Glomerular visceral epithelial cell (primary cell): ENCODE results near the gene ELAVL4.
"Not testable (repeated sequence)": the region's sequence is repeated elsewhere in the genome, so short reads cannot be mapped to it uniquely, and the experiment has no call there.

Source experiments
- DNase-seq: peaks from one replicate; pipeline ENCODE4 v3.0.0-alpha.2; 2016; ENCODE audit errors: extremely low spot score

ELAVL4 gene

DNA sequence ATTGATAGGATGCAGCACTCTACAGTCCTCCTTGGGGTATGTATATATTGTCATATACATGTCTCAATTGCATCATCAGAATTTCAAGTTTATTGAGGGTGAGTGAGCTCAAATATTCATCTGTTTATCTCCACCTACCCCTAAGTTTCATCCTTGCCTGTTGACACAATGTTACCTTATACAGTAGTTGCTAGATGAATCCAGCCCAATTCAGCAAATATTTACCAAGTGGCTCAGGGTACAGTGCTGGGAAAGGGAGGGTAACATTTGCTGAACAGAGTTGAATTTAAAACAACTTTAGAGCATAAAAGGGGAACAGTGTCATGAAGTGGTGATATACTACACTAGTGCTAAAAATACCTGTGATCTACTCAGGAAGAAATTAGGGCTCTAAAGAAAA lies 14.4 kb downstream of the ELAVL4 start:
- DNase-seq = no peak

DNA sequence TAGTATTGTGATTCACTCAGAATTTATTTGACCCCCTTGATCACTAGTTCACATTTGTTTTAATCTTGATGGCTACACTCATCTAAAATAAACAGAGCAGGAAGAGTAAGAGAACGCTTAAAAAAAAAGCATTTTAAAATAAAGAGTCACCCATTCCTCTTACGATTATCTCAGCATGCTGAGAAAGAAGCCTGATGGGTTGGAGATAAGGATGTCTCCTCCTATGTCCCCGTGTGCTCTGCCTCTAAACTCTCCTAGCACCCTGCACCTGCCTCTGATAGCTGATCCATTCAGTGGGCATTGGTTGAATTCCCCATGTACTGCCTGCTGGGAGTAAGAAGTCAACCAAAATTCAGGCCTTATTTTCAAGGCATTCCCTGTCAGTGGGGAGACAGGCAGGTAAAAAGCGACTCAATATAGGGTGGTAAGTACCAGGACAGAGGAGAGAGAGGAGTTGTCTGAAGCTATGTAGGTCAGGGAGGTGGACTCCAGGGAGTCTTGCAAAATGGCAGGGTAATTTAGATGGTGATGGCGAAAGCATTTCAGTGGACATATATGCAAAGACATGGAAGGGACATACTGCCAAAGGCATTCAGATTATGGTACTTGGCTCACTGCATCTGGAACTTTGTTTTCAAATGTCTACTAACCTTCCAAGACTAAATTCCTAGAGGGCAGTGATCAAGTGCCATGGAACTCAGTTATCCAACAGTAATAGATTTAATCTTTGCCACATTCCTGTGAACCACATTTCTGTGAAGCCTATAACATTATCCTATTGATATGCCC lies 18.4 kb downstream of the ELAVL4 start:
- no peak for DNase-seq

DNA sequence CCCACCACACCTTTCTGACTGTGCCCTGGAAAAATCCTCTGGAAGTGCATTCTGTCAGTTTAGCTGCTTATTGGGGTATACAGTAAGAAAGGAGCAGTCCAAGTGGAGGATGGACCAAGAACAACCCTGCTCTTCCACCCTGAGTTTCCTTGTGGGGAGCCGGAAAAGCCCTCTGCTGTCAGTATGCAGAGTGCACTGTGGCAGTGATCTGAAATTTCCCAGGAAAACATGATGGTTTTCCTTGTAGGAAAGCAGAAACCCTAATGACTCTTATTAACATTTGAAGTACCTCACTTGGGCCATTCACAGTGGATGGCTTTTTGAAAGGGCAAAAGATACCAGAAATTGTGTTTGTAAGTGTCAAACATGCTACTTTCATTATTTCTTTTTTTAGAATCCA lies 20.5 kb downstream of the ELAVL4 start:
- no peak for DNase-seq

DNA sequence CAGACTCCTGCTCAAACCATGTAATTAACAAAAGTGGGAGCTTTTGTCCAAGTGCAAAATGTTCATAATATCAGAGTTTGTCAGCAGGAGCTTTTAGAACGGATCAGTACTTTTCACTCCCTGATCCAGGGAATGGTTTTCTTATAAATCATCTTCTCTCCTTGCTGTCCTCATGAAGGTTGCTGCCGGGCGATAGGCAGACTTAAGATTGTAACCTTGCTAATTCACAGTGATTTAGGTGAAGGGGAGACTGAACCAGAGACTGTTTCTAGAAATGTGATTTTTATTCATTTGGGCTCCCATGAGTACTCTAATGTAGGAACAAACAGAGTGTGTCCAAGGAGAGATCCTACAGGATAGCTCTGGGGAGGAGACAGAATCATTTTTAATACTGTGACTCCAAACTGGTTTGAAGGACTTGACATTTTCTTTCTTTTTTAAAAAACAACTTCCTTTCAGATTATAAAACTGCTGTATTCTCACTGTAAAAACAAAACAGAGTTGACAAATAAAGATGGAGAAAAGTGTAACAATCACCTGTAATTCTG lies 23.7 kb downstream of the ELAVL4 start:
- no peak for DNase-seq

DNA sequence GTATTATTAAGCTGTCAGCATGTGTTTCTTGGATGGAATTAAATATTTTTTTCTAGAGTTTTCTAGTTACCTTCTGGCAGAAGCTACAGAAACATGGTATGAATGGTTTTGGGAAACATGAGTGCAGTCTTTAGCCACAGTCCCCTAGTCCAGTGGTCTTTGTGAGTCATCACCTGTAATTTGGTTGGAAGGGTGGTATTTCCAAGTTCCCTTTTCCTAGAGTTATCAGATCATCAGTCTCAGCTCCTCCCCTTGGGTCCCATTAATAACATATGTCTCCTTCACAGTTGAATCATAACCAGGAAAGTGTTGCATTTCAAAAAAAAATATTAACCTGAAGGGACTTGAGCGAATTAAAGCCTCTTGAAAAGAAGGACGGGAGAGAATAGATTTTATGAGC lies 27.0 kb downstream of the ELAVL4 start:
- DNase-seq = no peak

DNA sequence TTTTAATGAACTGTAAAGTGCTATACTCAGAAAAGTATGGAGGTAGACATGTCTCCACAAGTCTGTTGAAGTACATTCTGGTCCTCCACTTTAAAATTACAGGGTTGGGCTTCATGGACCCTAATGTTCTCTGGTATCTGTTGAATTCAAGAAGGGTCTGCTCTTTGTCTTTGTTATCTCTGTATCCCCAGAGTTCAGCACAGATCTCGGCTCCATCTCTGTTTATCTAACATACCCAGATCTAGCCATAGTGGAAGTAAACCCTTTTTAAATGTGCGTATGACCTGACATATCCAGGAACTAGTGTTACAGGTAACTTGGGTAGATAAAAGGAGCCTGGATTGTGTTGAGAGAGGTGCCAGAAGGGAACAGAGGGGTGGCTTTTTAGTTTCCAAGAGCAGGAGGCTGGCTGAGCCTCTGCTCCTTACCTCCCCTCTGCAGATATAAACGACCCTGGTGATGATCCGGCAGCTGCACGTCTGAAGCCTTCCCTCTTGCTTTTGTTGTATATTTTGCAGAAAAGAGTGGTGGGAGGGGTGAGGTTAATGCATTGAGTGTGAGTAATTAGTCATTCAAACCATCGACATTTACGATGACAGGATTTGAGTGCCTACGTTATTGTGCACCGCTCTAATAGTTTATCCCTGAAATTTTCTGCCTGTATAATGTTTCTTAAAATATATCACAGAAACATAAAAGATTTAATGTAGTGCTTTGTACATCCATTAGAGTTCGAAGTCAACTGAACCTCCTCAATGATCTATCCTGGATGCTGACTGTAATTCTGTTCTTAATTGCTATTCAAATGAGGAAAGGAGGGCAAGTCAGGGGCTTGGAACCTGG lies 30.8 kb downstream of the ELAVL4 start:
- DNase-seq = no peak

DNA sequence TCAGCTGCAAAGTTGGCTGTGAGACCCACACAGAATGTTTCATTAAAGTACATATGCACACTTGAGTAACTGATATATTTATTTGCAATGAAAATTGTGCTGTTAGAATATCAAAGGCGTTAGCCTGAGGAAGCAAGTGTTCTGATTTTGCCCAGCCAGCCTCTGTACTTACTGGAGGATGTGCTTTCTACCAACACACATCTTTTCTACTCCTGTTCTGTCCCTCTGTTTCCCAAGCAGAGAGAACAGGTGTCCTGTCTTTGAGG lies 31.4 kb downstream of the ELAVL4 start:
- DNase-seq = no peak

DNA sequence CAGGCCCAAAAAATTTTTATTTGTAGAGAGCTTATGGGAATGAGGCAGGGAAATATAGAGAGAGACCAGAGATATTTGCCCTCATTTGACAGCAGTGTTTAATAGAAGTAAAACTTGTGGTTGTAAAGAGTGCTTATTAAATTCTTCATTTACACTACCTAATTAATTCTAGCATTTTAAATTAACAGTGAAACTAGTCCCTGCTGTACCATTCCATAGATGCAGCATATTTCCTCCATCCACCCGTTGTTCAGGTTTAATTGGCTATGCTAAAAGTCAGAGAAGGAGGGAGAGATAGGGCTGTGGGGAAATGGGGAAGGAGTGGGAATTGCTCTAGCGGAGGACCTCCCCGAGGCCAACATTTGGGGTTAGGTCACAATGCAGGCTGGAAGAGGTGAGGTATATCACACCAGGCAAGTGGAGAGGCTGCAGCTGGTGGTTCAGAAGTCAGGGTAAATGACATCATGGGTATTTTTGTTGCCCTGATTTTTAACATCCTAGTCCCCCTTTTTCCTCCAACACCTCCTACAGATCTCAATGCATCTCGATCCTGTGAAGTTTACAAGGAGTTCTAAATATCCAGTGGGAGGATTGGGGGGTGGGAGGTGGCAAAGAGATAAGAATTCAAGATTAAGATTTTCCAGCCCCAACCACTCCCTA lies 38.6 kb downstream of the ELAVL4 start:
- DNase-seq = no peak

DNA sequence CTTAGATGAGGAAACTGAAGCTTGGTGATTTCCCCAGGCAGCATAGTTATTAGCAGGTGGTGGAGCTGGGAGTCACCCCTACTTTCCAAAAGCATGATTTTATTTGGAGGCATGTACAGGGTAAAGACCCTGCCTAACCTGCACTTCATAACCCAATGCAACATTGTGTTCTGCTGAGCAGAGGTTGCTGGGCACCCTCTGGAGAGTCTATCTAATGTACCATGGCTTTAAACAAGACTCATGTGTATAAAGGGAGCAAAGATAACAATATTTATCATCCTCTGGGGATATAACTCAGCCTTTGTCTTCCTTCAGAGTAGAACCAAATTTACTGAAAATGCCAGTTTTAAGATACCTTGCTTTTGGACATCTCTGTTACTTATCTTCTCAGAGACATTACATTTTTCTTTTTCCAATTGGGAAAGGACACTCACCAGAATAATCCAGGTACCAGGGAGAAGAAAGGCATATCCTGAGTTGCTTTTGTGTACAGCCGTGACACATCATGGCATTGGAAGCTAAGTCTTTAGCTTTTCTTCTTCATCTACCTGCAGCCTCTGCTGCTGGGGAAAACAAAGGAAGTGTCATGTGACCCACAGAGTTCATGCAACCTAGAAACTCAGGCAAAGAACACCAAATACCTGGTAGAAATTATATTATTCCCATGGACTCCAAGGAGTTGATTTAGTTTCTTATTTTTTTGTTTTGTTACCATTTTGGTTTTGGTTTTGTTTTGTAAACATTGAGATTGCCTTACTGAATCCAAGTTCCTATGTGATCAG lies 39.6 kb downstream of the ELAVL4 start:
- no peak for DNase-seq

DNA sequence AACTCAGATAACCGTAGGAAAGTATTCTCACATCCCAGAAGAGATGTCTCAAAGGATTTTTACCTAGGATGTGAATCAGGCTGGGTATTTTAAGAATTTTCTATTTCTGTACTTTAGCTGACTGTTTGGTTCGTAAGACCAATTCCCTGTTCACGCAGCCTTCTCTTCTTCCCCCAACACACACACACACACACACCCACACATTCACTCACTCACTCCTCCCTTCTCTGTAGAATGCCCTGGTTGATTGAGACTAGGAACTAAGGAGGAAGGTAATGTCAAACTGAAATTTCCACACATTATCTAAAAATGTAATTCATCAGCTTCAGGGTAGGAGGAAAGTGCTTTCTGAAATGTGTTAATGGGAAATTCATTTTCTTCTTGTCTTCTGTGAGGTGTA lies 43.5 kb downstream of the ELAVL4 start:
- DNase-seq = no peak

DNA sequence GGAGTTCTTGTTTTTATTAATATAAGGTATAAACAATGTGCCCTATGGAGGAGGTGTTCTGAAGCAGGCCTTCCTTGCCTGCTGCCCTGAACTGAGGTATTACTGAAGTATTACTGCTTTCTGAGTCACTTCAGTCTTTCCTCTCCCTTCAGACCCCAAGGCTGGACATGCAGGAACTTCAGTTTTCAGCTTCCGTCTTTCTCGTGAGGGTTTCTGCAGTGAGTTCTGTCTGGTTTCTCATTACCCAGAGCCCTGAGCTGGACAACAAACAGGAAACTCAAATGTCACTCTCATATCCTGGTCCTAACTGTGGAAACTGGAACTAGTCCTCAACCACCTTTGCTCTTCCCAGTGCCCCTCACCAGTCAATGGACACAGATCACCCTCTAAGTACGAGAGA lies 46.8 kb downstream of the ELAVL4 start:
- no peak for DNase-seq

DNA sequence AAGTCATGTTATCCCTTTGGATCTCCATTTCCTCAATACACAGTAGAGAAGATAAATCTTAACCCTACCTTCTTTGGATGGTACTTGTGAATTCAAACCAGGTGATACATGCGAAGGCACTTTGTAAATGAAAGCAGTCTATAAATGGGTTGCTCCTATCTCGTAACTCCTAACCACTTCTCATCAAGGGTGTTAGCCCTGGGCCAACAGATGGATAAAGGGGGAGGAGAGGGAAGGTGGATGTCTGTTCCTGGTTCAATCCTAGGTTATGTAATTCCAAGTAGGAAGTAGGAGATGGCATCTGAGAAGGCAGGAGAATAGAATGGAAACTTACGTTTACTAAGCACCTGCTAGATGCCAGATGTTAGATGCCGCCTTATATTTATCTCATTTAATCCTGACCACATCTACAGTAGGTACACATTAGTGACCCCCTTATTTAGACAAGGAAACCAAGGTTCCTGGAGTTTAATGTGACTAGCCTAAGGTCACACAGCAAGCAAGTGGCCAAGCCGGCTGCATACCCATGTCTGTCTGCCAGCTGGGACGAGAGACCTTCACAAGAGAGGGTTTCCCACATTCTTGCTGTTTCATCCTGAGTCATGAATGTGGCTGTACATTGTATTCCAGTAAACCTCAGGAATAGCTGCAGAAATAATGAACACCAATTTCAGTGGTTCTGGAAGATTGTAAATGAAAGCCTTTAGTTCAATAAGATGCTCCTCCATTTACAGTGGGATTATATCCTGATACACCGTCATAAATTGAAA lies 47.7 kb downstream of the ELAVL4 start:
- no peak for DNase-seq

DNA sequence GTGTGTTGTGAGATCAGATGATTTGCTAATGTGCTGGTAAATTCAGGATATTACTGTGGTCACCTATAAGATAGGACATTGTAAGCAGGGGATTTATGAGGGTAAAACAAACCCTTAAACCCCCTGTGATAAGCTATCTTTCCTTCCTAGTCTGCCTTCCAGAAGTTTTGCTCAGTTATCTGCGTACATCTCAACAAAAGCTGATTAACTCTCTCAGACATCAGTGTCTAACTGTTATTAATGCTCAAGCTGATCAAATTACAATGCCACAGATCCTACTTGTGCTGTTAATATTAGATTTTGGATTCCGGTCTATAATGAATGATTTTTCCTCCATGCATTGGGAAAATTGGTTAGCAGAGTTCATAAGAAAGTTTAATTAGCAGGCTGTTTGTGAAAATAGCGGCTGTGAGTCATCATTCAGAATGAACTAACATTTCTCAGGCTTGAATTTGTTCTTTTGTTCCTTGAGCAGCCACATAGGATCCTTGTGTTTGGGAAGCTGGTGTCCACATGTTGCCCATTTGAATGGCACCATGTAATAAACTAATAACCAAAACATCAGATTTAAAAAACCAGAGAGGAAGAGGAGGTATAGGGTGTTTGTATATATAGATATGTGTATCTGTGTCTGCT lies 48.7 kb downstream of the ELAVL4 start:
- no peak for DNase-seq

DNA sequence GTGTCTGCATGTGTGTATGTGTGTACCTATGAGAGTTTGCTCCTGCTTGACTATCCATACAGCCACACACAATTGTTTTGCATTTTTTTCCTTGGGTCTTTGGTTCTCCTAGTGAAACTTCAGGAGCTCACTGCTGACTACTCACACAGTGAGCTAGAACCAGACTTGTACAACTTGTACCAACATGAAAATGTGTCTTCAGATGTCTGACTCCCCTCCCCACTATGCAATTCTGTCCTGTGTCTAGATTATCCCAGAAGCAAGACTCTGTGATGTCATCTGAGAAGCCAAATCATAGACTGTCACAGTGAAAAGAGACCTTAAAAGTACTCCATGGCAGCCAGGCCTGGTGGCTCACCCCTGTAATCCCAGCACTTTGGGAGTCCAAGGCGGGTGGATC lies 49.7 kb downstream of the ELAVL4 start:
- DNase-seq = no peak

DNA sequence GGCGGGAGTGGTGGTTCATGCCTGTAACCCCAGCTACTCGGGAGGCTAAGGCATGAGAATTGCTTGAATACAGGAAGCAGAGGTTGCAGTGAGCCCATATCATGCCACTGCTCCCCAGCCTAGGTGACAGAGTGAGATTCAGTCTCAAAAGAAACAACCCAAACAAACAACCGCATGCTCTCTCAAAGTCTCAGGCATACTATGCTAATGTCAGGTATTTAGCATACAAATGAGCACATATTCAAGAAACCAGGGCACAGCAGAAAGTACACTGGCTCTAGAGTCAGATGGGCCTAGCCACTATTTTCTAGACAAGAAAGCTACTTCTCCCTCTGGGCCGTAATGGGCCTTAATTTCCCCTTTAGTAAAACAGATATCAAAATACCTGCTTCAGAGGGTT lies 55.0 kb downstream of the ELAVL4 start:
- DNase-seq = no peak

DNA sequence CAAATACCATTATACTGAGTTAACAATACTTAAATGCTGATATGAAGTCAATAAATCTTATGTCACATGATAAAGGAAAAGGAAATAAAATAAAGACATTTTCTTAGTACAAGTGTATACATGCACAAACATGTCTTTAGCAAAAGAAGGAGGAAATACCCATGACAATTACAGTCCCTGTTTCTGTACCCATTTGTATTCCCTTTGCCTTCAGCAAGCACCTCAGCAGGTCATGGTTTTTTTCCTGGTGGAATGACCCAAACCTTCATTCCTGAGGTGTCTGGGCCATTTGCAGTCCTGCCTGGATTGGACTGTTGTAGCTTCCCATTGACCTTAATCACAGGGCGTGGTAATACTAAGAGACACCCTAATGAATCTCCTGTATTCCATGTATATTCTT lies 57.6 kb downstream of the ELAVL4 start:
- DNase-seq = not testable (repeated sequence)

DNA sequence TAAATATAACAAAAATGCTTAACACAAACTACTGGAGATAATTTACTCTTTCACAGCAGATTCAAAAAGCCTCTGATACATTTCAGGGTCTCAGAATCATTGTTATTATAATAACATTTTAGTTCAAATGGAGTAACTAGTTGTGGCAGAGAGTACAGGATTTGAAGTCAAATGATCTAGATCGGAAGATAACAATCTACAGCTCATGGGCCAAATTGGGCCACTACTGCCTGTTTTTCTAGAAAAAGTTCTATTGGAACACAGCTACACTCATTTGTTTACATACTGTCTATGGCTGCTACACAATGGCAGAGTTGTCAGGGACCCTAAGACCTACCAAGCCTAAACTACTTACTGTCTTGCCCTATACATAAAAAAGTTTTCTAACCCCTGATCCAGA lies 63.6 kb downstream of the ELAVL4 start:
- DNase-seq = no peak

DNA sequence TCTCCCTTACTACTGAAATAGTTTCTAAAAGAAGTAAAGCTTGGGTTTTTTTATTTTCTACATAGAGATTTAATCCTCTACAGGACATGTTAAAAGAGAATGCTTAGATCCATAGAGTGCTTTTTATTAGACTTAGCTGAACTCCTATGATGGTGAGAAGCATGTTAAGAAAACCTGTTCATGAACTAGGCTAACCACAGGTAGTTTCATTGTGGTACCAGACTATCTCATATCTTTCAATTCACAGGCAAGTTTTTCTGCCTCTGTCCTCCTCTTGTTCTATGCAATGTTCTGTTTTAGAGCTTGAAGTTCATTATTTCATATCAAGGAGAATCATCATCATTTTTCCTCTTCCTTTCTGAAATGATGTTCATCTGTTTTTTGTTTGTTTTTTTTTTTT lies 65.4 kb downstream of the ELAVL4 start:
- DNase-seq = no peak

DNA sequence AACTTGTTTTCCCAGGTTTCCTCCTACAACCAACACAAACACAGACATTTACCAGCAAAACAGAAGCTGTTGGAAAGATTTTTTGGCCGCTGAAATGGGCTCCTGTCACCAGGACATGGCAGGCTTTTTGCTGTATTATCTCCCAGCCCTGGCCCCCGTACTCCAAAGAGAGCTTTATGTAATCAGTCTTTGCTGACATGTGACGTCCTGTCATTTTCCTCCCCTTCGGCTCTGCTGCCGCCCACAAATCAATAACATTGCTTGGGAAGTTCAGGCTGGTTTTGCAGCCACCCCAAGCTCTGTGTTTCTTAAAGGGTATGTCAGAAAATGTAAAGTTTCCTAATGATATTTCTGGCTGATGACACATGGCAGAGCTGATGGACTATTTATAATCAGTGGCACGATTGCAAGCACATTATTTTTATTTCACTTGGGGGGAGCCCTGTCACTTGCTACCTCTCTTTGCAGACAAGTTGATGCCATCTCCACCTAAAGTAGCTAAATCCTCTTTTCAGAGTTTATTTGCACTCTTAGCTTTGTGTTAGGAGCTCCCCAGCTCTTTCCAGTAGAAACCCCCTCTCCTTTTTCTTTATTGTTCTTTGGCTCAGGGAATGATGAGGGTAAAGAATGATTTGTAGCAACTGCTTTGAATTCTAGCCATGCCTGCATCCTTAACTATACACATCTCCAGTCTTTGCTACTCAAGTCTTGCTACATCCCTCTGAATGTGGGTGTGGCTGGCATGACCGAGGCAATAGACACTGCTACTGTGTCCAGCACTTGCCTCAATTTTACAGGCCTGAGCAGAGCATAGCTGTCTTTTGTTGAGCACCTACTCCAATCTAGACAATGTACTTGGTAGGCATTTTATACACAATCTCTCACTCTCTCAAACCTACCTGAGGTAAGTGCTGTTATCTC lies 67.3 kb downstream of the ELAVL4 start:
- DNase-seq = no peak

DNA sequence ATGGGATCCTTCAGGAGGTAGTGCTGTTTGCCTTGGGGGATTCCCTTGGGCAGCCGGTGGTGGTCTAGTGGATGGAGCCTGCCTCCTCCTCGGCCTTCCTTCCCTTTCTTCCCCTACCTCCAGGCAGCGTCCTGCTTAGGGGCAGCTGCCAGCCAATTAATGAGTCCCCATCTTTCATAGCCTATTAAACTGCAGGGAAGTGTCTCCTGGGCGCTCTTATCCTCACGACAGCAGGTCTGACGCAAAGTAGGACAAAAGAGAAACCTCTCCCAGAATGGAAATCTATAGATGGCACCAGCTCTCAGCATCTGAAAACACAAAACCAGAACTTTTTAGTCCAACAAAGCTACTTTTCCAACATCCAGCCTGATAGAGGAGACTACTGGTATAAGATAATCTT lies 69.3 kb downstream of the ELAVL4 start:
- no peak for DNase-seq
